ENCODE data around the gene CLRN1. TPM values are rescaled to one million over a fixed set of nuclear protein-coding genes. Genes with fewer than 3 reads are reported as not detected.
"Not testable (repeated sequence)": the region's sequence is repeated elsewhere in the genome, so short reads cannot be mapped to it uniquely, and the experiment has no call there.

CLRN1 gene
- total RNA-seq, 2 experiments from 2014 or later = not detected

GRCh38 chr3:151002003-151002981, 29.8 kb upstream of the CLRN1 start:
- CTCF ChIA-PET = interaction anchor here (0.6 kb wide), 1 partner anchor 15 kb away, joined by 3 read pairs; no protein-coding TSS in a partner anchor
- Mint-ChIP-seq H3K27me3 (peaks cover 18% of the 10 kb centered on the region), H3K36me3 (no peaks in the 10 kb centered on the region), H3K4me1 (peaks cover 4% of the 10 kb centered on the region), H3K27ac (no peak overlapping the region), H3K9me3 (ENCODE audit: low read depth) (no peaks in the 10 kb centered on the region), H3K4me3 (no peak overlapping the region)
- ATAC-seq (no peak), DNase-seq (no peak)

GRCh38 chr3:150998996-150999395, 26.5 kb upstream of the CLRN1 start:
- Mint-ChIP-seq H3K27ac (no peak overlapping the region), H3K4me3 (no peak overlapping the region), H3K9me3 (ENCODE audit: low read depth) (no peaks in the 10 kb centered on the region), H3K36me3 (no peaks in the 10 kb centered on the region), H3K27me3 (peaks cover 34% of the 10 kb centered on the region), H3K4me1 (peaks cover 4% of the 10 kb centered on the region)
- DNase-seq = no peak
- ATAC-seq = no peak
- CTCF ChIA-PET = no interaction called here

GRCh38 chr3:150996731-150997130, 24.2 kb upstream of the CLRN1 start:
- CTCF ChIA-PET = no interaction called here
- Mint-ChIP-seq H3K4me3 (no peak overlapping the region), H3K36me3 (no peaks in the 10 kb centered on the region), H3K4me1 (peaks cover 4% of the 10 kb centered on the region), H3K27me3 (peaks cover 48% of the 10 kb centered on the region), H3K27ac (no peak overlapping the region), H3K9me3 (ENCODE audit: low read depth) (no peaks in the 10 kb centered on the region)
- DNase-seq (no peak), ATAC-seq (no peak)

GRCh38 chr3:150995510-150995909, 23.0 kb upstream of the CLRN1 start:
- no peak overlapping the region for H3K4me3 Mint-ChIP-seq
- H3K9me3 Mint-ChIP-seq (ENCODE audit: low read depth) = no peaks in the 10 kb centered on the region
- no peak for ATAC-seq
- DNase-seq = no peak
- H3K36me3 Mint-ChIP-seq = no peaks in the 10 kb centered on the region
- H3K27ac Mint-ChIP-seq = no peak overlapping the region
- peaks cover 4% of the 10 kb centered on the region for H3K4me1 Mint-ChIP-seq
- CTCF ChIA-PET = no interaction called here
- H3K27me3 Mint-ChIP-seq = peaks cover 60% of the 10 kb centered on the region

- no peak for DNase-seq
- peaks cover 61% of the 10 kb centered on the region for H3K27me3 Mint-ChIP-seq
- no peak overlapping the region for H3K4me3 Mint-ChIP-seq
- ATAC-seq = no peak
- H3K9me3 Mint-ChIP-seq (ENCODE audit: low read depth) = no peaks in the 10 kb centered on the region
- no peaks in the 10 kb centered on the region for H3K36me3 Mint-ChIP-seq
- CTCF ChIA-PET = no interaction called here
- H3K4me1 Mint-ChIP-seq = no peaks in the 10 kb centered on the region
- H3K27ac Mint-ChIP-seq = no peak overlapping the region
Observed at GRCh38 chr3:150989208-150989607, 16.7 kb upstream of the CLRN1 start.

- DNase-seq; H3K27ac Mint-ChIP-seq; ATAC-seq; H3K4me3 Mint-ChIP-seq; H3K36me3 Mint-ChIP-seq; H3K9me3 Mint-ChIP-seq (ENCODE audit: low read depth); CTCF ChIA-PET; H3K4me1 Mint-ChIP-seq: not testable (repeated sequence)
- H3K27me3 Mint-ChIP-seq = peaks cover 60% of the 10 kb centered on the region
Observed at GRCh38 chr3:150988395-150988794, 15.9 kb upstream of the CLRN1 start.

- ATAC-seq (no peak), DNase-seq (no peak)
- Mint-ChIP-seq H3K27ac (no peak overlapping the region), H3K9me3 (ENCODE audit: low read depth) (no peaks in the 10 kb centered on the region), H3K27me3 (peaks cover 47% of the 10 kb centered on the region), H3K4me3 (no peak overlapping the region), H3K4me1 (no peaks in the 10 kb centered on the region), H3K36me3 (no peaks in the 10 kb centered on the region)
- CTCF ChIA-PET = no interaction called here
Observed at GRCh38 chr3:150985711-150986110, 13.2 kb upstream of the CLRN1 start.

- Mint-ChIP-seq H3K4me1 (no peaks in the 10 kb centered on the region), H3K27ac (no peak overlapping the region), H3K27me3 (peaks cover 40% of the 10 kb centered on the region), H3K4me3 (no peak overlapping the region), H3K9me3 (ENCODE audit: low read depth) (no peaks in the 10 kb centered on the region), H3K36me3 (no peaks in the 10 kb centered on the region)
- CTCF ChIA-PET = no interaction called here
- no peak for ATAC-seq
- DNase-seq = no peak
Observed at GRCh38 chr3:150984066-150984465, 11.5 kb upstream of the CLRN1 start.

GRCh38 chr3:150978566-150979148, 6.1 kb upstream of the CLRN1 start:
- Mint-ChIP-seq H3K27ac (no peak overlapping the region), H3K9me3 (ENCODE audit: low read depth) (no peaks in the 10 kb centered on the region), H3K27me3 (peaks cover 15% of the 10 kb centered on the region), H3K4me1 (no peaks in the 10 kb centered on the region), H3K4me3 (no peak overlapping the region), H3K36me3 (no peaks in the 10 kb centered on the region)
- CTCF ChIA-PET = no interaction called here
- DNase-seq (no peak), ATAC-seq (no peak)

GRCh38 chr3:150975992-150976368, 3.5 kb upstream of the CLRN1 start:
- Mint-ChIP-seq H3K27me3 (peaks cover 21% of the 10 kb centered on the region), H3K4me3 (no peak overlapping the region), H3K27ac (no peak overlapping the region), H3K9me3 (ENCODE audit: low read depth) (no peaks in the 10 kb centered on the region), H3K4me1 (no peaks in the 10 kb centered on the region), H3K36me3 (no peaks in the 10 kb centered on the region)
- no peak for ATAC-seq
- DNase-seq = no peak
- CTCF ChIA-PET = no interaction called here

- Mint-ChIP-seq H3K4me3 (no peak overlapping the region), H3K27ac (no peak overlapping the region), H3K9me3 (ENCODE audit: low read depth) (no peaks in the 10 kb centered on the region), H3K36me3 (no peaks in the 10 kb centered on the region), H3K4me1 (no peaks in the 10 kb centered on the region), H3K27me3 (peaks cover 26% of the 10 kb centered on the region)
- ATAC-seq (no peak), DNase-seq (no peak)
- CTCF ChIA-PET = no interaction called here
Observed at GRCh38 chr3:150975086-150975991, 2.8 kb upstream of the CLRN1 start.

GRCh38 chr3:150970665-150971324, 1.7 kb downstream of the CLRN1 start:
- H3K4me3 Mint-ChIP-seq = no peak overlapping the region
- no peaks in the 10 kb centered on the region for H3K9me3 Mint-ChIP-seq (ENCODE audit: low read depth)
- CTCF ChIA-PET = no interaction called here
- H3K27ac Mint-ChIP-seq = no peak overlapping the region
- ATAC-seq (no peak), DNase-seq (no peak)
- H3K27me3 Mint-ChIP-seq = peaks cover 29% of the 10 kb centered on the region
- no peaks in the 10 kb centered on the region for H3K4me1 Mint-ChIP-seq
- H3K36me3 Mint-ChIP-seq = no peaks in the 10 kb centered on the region

GRCh38 chr3:150968341-150969035, 4.0 kb downstream of the CLRN1 start:
- no peaks in the 10 kb centered on the region for H3K4me1 Mint-ChIP-seq
- no peak for ATAC-seq
- CTCF ChIA-PET = no interaction called here
- H3K27me3 Mint-ChIP-seq = peaks cover 40% of the 10 kb centered on the region
- H3K36me3 Mint-ChIP-seq = no peaks in the 10 kb centered on the region
- H3K27ac Mint-ChIP-seq = no peak overlapping the region
- no peak for DNase-seq
- no peaks in the 10 kb centered on the region for H3K9me3 Mint-ChIP-seq (ENCODE audit: low read depth)
- no peak overlapping the region for H3K4me3 Mint-ChIP-seq

Measured in activated CD8-positive, alpha-beta memory T cell treated with anti-CD3 and anti-CD28 coated beads, Interleukin-2, amount 10 ng/mL, durations not matched to agents 7 days and 5 days (primary cell).